Mesothelial cell of epicardium (in vitro differentiated cells): ENCODE measurements around the gene PRKAG1. TPM values are rescaled to one million over a fixed set of nuclear protein-coding genes. Genes with fewer than 3 reads are reported as not detected.
A peak's percentile ranks its signal among the peaks of the same experiment; 100 is the strongest.

ENCODE experiments used
- DNase-seq, 2 experiments: peaks; one replicate each; pipeline ENCODE4 v3.0.0; 2021; ENCODE audit warnings: low spot score in 2 of 2; ENCODE audit not compliant: unreplicated experiment in 2 of 2
- H3K27ac Mint-ChIP-seq: 2 replicates; pipeline ENCODE4 v1.8.0; 2021; ENCODE audit warnings: mixed read lengths
- H3K27me3 Mint-ChIP-seq: 2 replicates; pipeline ENCODE4 v1.8.0; 2021; ENCODE audit warnings: low read depth, mixed read lengths
- H3K36me3 Mint-ChIP-seq: 2 replicates; pipeline ENCODE4 v1.8.0; 2021; ENCODE audit warnings: mixed read lengths
- H3K4me1 Mint-ChIP-seq: 2 replicates; pipeline ENCODE4 v1.8.0; 2021; ENCODE audit warnings: mixed read lengths
- H3K4me3 Mint-ChIP-seq: 2 replicates; pipeline ENCODE4 v1.8.0; 2021; ENCODE audit warnings: mild to moderate bottlenecking, moderate library complexity, mixed read lengths
- H3K9me3 Mint-ChIP-seq: 2 replicates; pipeline ENCODE4 v1.8.0; 2021; ENCODE audit warnings: mixed read lengths
- total RNA-seq: library from RNA; stranded (reverse); gene quantifications from 3 replicates; pipeline ENCODE4 v1.2.1, GENCODE V29; 2021
- TF ChIP-seq, protein P1 (sequence below): fragments of 200-600 bp; sonication (generic); IDR thresholded peaks from one replicate; pipeline ENCODE4 v1.5.0; 2021; ENCODE audit warnings: antibody characterized with exemption; ENCODE audit not compliant: unreplicated experiment

The PRKAG1 gene
- total RNA-seq, 1 donor from 2014 or later = 61.8 TPM

DNA sequence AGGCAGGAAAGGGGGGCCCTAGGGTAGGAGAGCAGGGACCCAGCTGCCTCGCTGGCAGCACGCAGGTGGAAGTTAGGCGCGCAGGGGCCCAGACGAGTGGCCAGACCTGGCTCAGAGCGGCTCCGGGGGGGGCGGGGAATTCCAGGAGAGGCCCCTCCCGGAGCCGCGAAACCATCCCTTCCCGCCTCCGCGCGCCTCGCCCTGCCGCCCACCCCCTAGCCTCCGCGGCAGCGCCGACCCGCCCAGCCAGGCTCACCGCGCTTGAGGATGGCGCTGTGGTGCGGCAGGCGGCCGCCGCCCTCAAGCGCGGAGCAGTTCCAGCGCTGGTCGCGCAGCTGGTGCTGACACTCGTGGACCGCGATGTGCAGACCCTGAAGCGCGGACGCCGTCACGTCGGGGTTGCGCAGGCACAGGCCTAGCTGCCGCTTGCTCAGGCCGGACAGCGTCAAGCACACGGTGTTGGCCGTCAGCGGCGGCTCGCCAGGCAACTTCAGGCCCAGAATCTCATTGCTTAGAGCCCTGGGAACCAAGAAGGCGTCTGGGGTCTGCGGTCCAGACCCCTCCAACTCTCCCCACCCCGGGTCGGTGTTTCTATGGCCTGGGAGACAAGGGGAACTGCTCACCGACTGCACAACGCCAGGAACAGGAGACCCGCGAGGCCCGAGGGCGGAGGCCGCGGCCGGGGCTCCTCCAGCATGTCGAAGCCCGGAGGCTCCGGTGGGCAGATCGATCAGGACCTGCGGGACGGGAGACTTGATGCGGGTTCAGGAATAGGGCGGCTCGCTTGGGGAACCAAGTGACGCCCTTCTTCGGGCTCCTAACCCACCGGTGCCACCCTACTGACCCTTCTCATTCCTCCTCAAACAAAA, 48.5 kb downstream of the PRKAG1 start:
- Mint-ChIP-seq H3K9me3 (no peaks in the 10 kb centered on the region), H3K27me3 (peaks cover 83% of the 10 kb centered on the region), H3K4me3 (peak overlapping the region; percentile 74), H3K4me1 (peaks cover 29% of the 10 kb centered on the region), H3K27ac (no peak overlapping the region), H3K36me3 (no peaks in the 10 kb centered on the region)
- TF ChIP-seq, protein P1, sequence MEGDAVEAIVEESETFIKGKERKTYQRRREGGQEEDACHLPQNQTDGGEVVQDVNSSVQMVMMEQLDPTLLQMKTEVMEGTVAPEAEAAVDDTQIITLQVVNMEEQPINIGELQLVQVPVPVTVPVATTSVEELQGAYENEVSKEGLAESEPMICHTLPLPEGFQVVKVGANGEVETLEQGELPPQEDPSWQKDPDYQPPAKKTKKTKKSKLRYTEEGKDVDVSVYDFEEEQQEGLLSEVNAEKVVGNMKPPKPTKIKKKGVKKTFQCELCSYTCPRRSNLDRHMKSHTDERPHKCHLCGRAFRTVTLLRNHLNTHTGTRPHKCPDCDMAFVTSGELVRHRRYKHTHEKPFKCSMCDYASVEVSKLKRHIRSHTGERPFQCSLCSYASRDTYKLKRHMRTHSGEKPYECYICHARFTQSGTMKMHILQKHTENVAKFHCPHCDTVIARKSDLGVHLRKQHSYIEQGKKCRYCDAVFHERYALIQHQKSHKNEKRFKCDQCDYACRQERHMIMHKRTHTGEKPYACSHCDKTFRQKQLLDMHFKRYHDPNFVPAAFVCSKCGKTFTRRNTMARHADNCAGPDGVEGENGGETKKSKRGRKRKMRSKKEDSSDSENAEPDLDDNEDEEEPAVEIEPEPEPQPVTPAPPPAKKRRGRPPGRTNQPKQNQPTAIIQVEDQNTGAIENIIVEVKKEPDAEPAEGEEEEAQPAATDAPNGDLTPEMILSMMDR = no peak
- no peak for DNase-seq

GRCh38 chr12:48969160-48969771, 49.3 kb downstream of the PRKAG1 start:
- Mint-ChIP-seq H3K36me3 (no peaks in the 10 kb centered on the region), H3K4me3 (peak overlapping the region; percentile 20), H3K9me3 (no peaks in the 10 kb centered on the region), H3K27ac (no peak overlapping the region), H3K4me1 (peaks cover 29% of the 10 kb centered on the region), H3K27me3 (peaks cover 75% of the 10 kb centered on the region)
- TF ChIP-seq, protein P1 = no peak
- DNase-seq = no peak

DNA sequence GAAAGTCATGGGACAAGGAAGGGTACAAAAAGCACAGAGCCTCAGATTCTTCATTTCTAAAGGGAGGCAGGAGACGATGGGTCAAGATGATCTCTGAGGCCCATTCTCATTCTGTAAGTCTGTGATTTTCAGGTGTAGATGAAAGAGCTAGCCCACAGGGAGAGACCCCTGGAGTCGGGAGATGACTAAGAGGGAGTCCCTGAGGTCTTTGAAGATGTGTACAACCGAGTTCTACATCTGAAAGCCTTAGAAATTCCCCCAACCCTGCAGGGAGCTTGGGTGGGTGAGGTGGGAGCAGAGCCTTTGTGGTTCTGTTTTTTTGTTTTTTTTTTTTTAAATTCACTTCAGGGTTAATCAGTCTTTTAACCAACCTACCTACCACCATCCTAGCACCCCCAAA, 50.1 kb downstream of the PRKAG1 start:
- Mint-ChIP-seq H3K27ac (no peak overlapping the region), H3K27me3 (peaks cover 70% of the 10 kb centered on the region), H3K4me1 (peaks cover 29% of the 10 kb centered on the region), H3K4me3 (no peak overlapping the region), H3K9me3 (no peaks in the 10 kb centered on the region), H3K36me3 (no peaks in the 10 kb centered on the region)
- DNase-seq = no peak
- TF ChIP-seq, protein P1 = no peak

GRCh38 chr12:48967991-48968390, 50.6 kb downstream of the PRKAG1 start:
- H3K27ac Mint-ChIP-seq = no peak overlapping the region
- no peak for DNase-seq
- TF ChIP-seq, protein P1 = no peak
- H3K36me3 Mint-ChIP-seq = no peaks in the 10 kb centered on the region
- H3K4me3 Mint-ChIP-seq = no peak overlapping the region
- peaks cover 29% of the 10 kb centered on the region for H3K4me1 Mint-ChIP-seq
- H3K9me3 Mint-ChIP-seq = no peaks in the 10 kb centered on the region
- peaks cover 65% of the 10 kb centered on the region for H3K27me3 Mint-ChIP-seq

- H3K4me1 Mint-ChIP-seq = peaks cover 23% of the 10 kb centered on the region
- TF ChIP-seq, protein P1 = no peak
- peaks cover 48% of the 10 kb centered on the region for H3K27me3 Mint-ChIP-seq
- H3K9me3 Mint-ChIP-seq = no peaks in the 10 kb centered on the region
- DNase-seq = no peak
- H3K36me3 Mint-ChIP-seq = no peaks in the 10 kb centered on the region
- H3K27ac Mint-ChIP-seq = no peak overlapping the region
- H3K4me3 Mint-ChIP-seq = no peak overlapping the region
These were observed 52.2 kb downstream of the PRKAG1 start for GRCh38 chr12:48966177-48966895.
